Mesenchymal stem cell (in vitro differentiated cells and primary cell): ENCODE measurements around the gene LRP1.

ENCODE experiments used
- DNase-seq: peaks from one replicate; pipeline ENCODE4 v3.0.0-alpha.2; 2013
- H2AFZ ChIP-seq: one replicate; pipeline ENCODE4 v1.6.1; 2013; ENCODE audit warnings: low read depth, mild to moderate bottlenecking, control low read depth, inconsistent platforms, low read length, moderate library complexity
- H2AK5ac ChIP-seq: 2 replicates; pipeline ENCODE4 v1.6.1; 2013; ENCODE audit warnings: low read length, moderate library complexity, mild to moderate bottlenecking, inconsistent platforms; ENCODE audit not compliant: severe bottlenecking
- H2BK120ac ChIP-seq: one replicate; pipeline ENCODE4 v1.6.1; 2013; ENCODE audit warnings: low read depth, mild to moderate bottlenecking, inconsistent platforms, low read length, moderate library complexity
- H2BK12ac ChIP-seq, 2 experiments: one replicate each; pipeline ENCODE4 v1.6.1; 2013; ENCODE audit warnings: inconsistent platforms in 2 of 2, low read length in 2 of 2, mild to moderate bottlenecking in 2 of 2, moderate library complexity in 2 of 2, control low read depth in 1 of 2
- H2BK15ac ChIP-seq: one replicate; pipeline ENCODE4 v1.6.1; 2013; ENCODE audit warnings: mild to moderate bottlenecking, low read depth, inconsistent platforms; ENCODE audit not compliant: poor library complexity, severe bottlenecking
- H2BK5ac ChIP-seq: 2 replicates; pipeline ENCODE4 v1.6.1; 2013; ENCODE audit warnings: low read depth, mild to moderate bottlenecking, low read length, control low read depth, inconsistent platforms; ENCODE audit not compliant: poor library complexity, severe bottlenecking
- H3K14ac ChIP-seq, 2 experiments: one replicate each; pipeline ENCODE4 v1.6.1; 2013; ENCODE audit warnings: inconsistent platforms in 2 of 2, low read length in 2 of 2, control low read depth in 1 of 2, mild to moderate bottlenecking in 1 of 2, moderate library complexity in 1 of 2
- H3K18ac ChIP-seq, 2 experiments: one replicate each; pipeline ENCODE4 v1.6.1; 2013; ENCODE audit warnings: inconsistent platforms in 2 of 2, low read length in 2 of 2, control low read depth in 1 of 2, low read depth in 1 of 2, mild to moderate bottlenecking in 1 of 2
- H3K23ac ChIP-seq, 2 experiments: one replicate each; pipeline ENCODE4 v1.6.1; 2013; ENCODE audit warnings: inconsistent platforms in 2 of 2, low read length in 2 of 2, mild to moderate bottlenecking in 2 of 2, moderate library complexity in 2 of 2, control low read depth in 1 of 2
- H3K27ac ChIP-seq: 2 replicates; pipeline ENCODE4 v1.5.1; 2013; ENCODE audit warnings: mild to moderate bottlenecking, moderate library complexity, low read length, control low read depth, inconsistent platforms; ENCODE audit not compliant: poor library complexity, severe bottlenecking
- H3K27me3 ChIP-seq, 2 experiments: 2 replicates each; pipeline versions ENCODE4 v1.6.1 to v1.7.0; 2013; ENCODE audit warnings: low read length in 2 of 2, mild to moderate bottlenecking in 2 of 2, moderate library complexity in 2 of 2, control low read depth in 1 of 2, inconsistent platforms in 1 of 2; ENCODE audit not compliant: control insufficient read depth in 1 of 2, insufficient read depth in 1 of 2
- H3K36me3 ChIP-seq, 2 experiments: 2 replicates each; pipeline versions ENCODE4 v1.6.1 to v1.7.0; 2013; ENCODE audit warnings: low read length in 2 of 2, control low read depth in 1 of 2, inconsistent platforms in 1 of 2, low read depth in 1 of 2, mild to moderate bottlenecking in 1 of 2; ENCODE audit not compliant: insufficient read depth in 2 of 2, control insufficient read depth in 1 of 2
- H3K4ac ChIP-seq, 2 experiments: one replicate each; pipeline ENCODE4 v1.6.1; 2013; ENCODE audit warnings: inconsistent platforms in 2 of 2, low read length in 2 of 2, mild to moderate bottlenecking in 2 of 2, moderate library complexity in 2 of 2, control low read depth in 1 of 2, low read depth in 1 of 2
- H3K4me1 ChIP-seq: 2 replicates; pipeline ENCODE4 v1.6.1; 2013; ENCODE audit warnings: low read depth, low read length, control low read depth; ENCODE audit not compliant: control insufficient read depth, insufficient read depth
- H3K4me2 ChIP-seq: 2 replicates; pipeline ENCODE4 v1.6.1; 2013; ENCODE audit warnings: low read length, mild to moderate bottlenecking, inconsistent platforms; ENCODE audit not compliant: poor library complexity, severe bottlenecking
- H3K4me3 ChIP-seq, 2 experiments: 2 replicates each; pipeline versions ENCODE4 v1.5.1 to v1.7.0; 2013; ENCODE audit warnings: low read length in 2 of 2, mild to moderate bottlenecking in 2 of 2, control low read depth in 1 of 2, low read depth in 1 of 2; ENCODE audit not compliant: insufficient read depth in 1 of 2
- H3K79me1 ChIP-seq: replicated peaks from 2 replicates; pipeline ENCODE4 v1.6.1; 2013; ENCODE audit warnings: mild to moderate bottlenecking, control low read depth, low read length, inconsistent platforms; ENCODE audit not compliant: poor library complexity, severe bottlenecking
- H3K9ac ChIP-seq: 2 replicates; pipeline ENCODE4 v1.7.0; 2013; ENCODE audit warnings: mild to moderate bottlenecking, low read length, moderate library complexity
- H3K9me3 ChIP-seq: 2 replicates; pipeline ENCODE4 v1.7.0; 2013; ENCODE audit warnings: mild to moderate bottlenecking, low read length; ENCODE audit not compliant: control insufficient read depth
- H4K8ac ChIP-seq: one replicate; pipeline ENCODE4 v1.6.1; 2013; ENCODE audit warnings: inconsistent platforms, mild to moderate bottlenecking, low read length, moderate library complexity
- H4K91ac ChIP-seq: one replicate; pipeline ENCODE4 v1.6.1; 2013; ENCODE audit warnings: mild to moderate bottlenecking, low read length, inconsistent platforms
- WGBS: methylation state at CpG from one replicate; pipeline ENCODE4 v1.1.7; 2013; ENCODE audit warnings: mixed read lengths; 5-methylcytosine and 5-hydroxymethylcytosine counted together

The LRP1 gene

GRCh38 chr12:57090490-57090889 is 37.8 kb upstream of the LRP1 start:
- H2BK5ac ChIP-seq, result no peak overlapping the region
- H4K91ac ChIP-seq, result no peak overlapping the region
- H3K9ac ChIP-seq, result peak overlapping the region; percentile 95
- H3K4me1 ChIP-seq, result peaks cover 30% of the 10 kb centered on the region
- H2BK12ac ChIP-seq, result no peak overlapping the region
- H2BK120ac ChIP-seq, result no peak overlapping the region
- H3K18ac ChIP-seq, result peak overlapping the region in 1 of 2 experiments; percentile 67
- peak overlapping the region in 1 of 2 experiments; percentile 77 for H3K23ac ChIP-seq
- H3K4ac ChIP-seq, result no peak overlapping the region
- H3K79me1 ChIP-seq, result peaks cover 21% of the 10 kb centered on the region
- no peak overlapping the region for H2BK15ac ChIP-seq
- WGBS, result 69% methylated on average over 6 of the region's 6 CpGs
- H2AK5ac ChIP-seq, result no peak overlapping the region
- peak overlapping the region in 1 of 2 experiments; percentile 13 for H3K14ac ChIP-seq
- no peak overlapping the region for H4K8ac ChIP-seq
- peaks cover 41 to 49% of the 10 kb centered on the region in 2 experiments for H3K36me3 ChIP-seq
- H2AFZ ChIP-seq, result no peak overlapping the region
- H3K4me3 ChIP-seq, result peak overlapping the region in 1 of 2 experiments; percentile 90
- no peak overlapping the region for H3K27ac ChIP-seq
- no peak for DNase-seq
- H3K27me3 ChIP-seq, result no peaks in the 10 kb centered on the region
- H3K9me3 ChIP-seq, result no peaks in the 10 kb centered on the region
- peak overlapping the region; percentile 30 for H3K4me2 ChIP-seq

- DNase-seq, result no peak
- no peak overlapping the region for H2BK5ac ChIP-seq
- H2BK120ac ChIP-seq, result no peak overlapping the region
- H3K27me3 ChIP-seq, result no peaks in the 10 kb centered on the region
- H3K14ac ChIP-seq, result peak overlapping the region in 1 of 2 experiments; percentile 7
- H3K9ac ChIP-seq, result peak overlapping the region; percentile 95
- peaks cover 21% of the 10 kb centered on the region for H3K79me1 ChIP-seq
- no peak overlapping the region for H2BK15ac ChIP-seq
- peaks cover 30% of the 10 kb centered on the region for H3K4me1 ChIP-seq
- H2AK5ac ChIP-seq, result no peak overlapping the region
- WGBS, result 94% methylated on average over 17 of the region's 22 CpGs
- H3K27ac ChIP-seq, result no peak overlapping the region
- no peak overlapping the region for H2AFZ ChIP-seq
- H4K91ac ChIP-seq, result no peak overlapping the region
- no peaks in the 10 kb centered on the region for H3K9me3 ChIP-seq
- peak overlapping the region in 1 of 2 experiments; percentile 5 for H3K23ac ChIP-seq
- H3K4me2 ChIP-seq, result peak overlapping the region; percentile 30
- no peak overlapping the region for H4K8ac ChIP-seq
- H3K4ac ChIP-seq, result no peak overlapping the region
- peak overlapping the region in 1 of 2 experiments; percentile 18 for H2BK12ac ChIP-seq
- peaks cover 47 to 54% of the 10 kb centered on the region in 2 experiments for H3K36me3 ChIP-seq
- H3K18ac ChIP-seq, result no peak overlapping the region
- H3K4me3 ChIP-seq, result peak overlapping the region in 1 of 2 experiments; percentile 90
Observed at GRCh38 chr12:57090924-57091637, 37.2 kb upstream of the LRP1 start.

GRCh38 chr12:57091638-57092528 is 36.4 kb upstream of the LRP1 start:
- H2AK5ac ChIP-seq, result no peak overlapping the region
- peaks cover 55 to 62% of the 10 kb centered on the region in 2 experiments for H3K36me3 ChIP-seq
- no peak overlapping the region for H3K23ac ChIP-seq
- H3K18ac ChIP-seq, result no peak overlapping the region
- no peak overlapping the region for H2BK5ac ChIP-seq
- peak overlapping the region in 1 of 2 experiments; percentile 90 for H3K4me3 ChIP-seq
- H3K9me3 ChIP-seq, result no peaks in the 10 kb centered on the region
- H3K27me3 ChIP-seq, result no peaks in the 10 kb centered on the region
- no peak overlapping the region for H3K14ac ChIP-seq
- no peak overlapping the region for H4K91ac ChIP-seq
- H3K79me1 ChIP-seq, result peaks cover 23% of the 10 kb centered on the region
- peak overlapping the region in 1 of 2 experiments; percentile 2 for H2BK12ac ChIP-seq
- H3K4me1 ChIP-seq, result peaks cover 37% of the 10 kb centered on the region
- no peak overlapping the region for H3K27ac ChIP-seq
- H2AFZ ChIP-seq, result no peak overlapping the region
- peak overlapping the region; percentile 95 for H3K9ac ChIP-seq
- no peak overlapping the region for H2BK120ac ChIP-seq
- no peak for DNase-seq
- no peak overlapping the region for H2BK15ac ChIP-seq
- H3K4me2 ChIP-seq, result no peak overlapping the region
- WGBS, result 89% methylated on average over 25 of the region's 25 CpGs
- peak overlapping the region in 1 of 2 experiments; percentile 67 for H3K4ac ChIP-seq
- H4K8ac ChIP-seq, result no peak overlapping the region

- H3K14ac ChIP-seq, result no peak overlapping the region
- no peak overlapping the region for H2AK5ac ChIP-seq
- no peak overlapping the region for H2BK120ac ChIP-seq
- H2BK12ac ChIP-seq, result peak overlapping the region in 1 of 2 experiments; percentile 2
- no peaks in the 10 kb centered on the region for H3K9me3 ChIP-seq
- H3K4me2 ChIP-seq, result no peak overlapping the region
- H3K4me1 ChIP-seq, result peaks cover 38% of the 10 kb centered on the region
- no peak overlapping the region for H2BK15ac ChIP-seq
- peak overlapping the region in 1 of 2 experiments; percentile 67 for H3K4ac ChIP-seq
- no peak overlapping the region for H3K23ac ChIP-seq
- no peak overlapping the region for H4K91ac ChIP-seq
- H3K79me1 ChIP-seq, result peaks cover 23% of the 10 kb centered on the region
- H3K27me3 ChIP-seq, result no peaks in the 10 kb centered on the region
- no peak overlapping the region for H2BK5ac ChIP-seq
- H3K27ac ChIP-seq, result no peak overlapping the region
- H4K8ac ChIP-seq, result no peak overlapping the region
- no peak for DNase-seq
- H3K36me3 ChIP-seq, result peaks cover 61 to 64% of the 10 kb centered on the region in 2 experiments
- peak overlapping the region in 1 of 2 experiments; percentile 90 for H3K4me3 ChIP-seq
- 89% methylated on average over 5 of the region's 5 CpGs for WGBS
- H3K9ac ChIP-seq, result peak overlapping the region; percentile 95
- H3K18ac ChIP-seq, result no peak overlapping the region
- no peak overlapping the region for H2AFZ ChIP-seq
Observed at GRCh38 chr12:57092529-57092862, 35.8 kb upstream of the LRP1 start.
